Measurements from ENCODE around the gene CAMSAP1.
"Not testable (repeated sequence)": the region's sequence is repeated elsewhere in the genome, so short reads cannot be mapped to it uniquely, and the experiment has no call there.

GRCh38 chr9:135916227-135916626 is 8.9 kb upstream of the CAMSAP1 start:
- TF ChIP-seq POLR2AphosphoS5 (IDR thresholded peaks at IDR 0.05); EZH2 (IDR thresholded peaks at IDR 0.05; ENCODE audit: borderline replicate concordance, insufficient read depth, low read length, poor library complexity, severe bottlenecking): not testable (repeated sequence)
- TF ChIP-seq, protein P1, sequence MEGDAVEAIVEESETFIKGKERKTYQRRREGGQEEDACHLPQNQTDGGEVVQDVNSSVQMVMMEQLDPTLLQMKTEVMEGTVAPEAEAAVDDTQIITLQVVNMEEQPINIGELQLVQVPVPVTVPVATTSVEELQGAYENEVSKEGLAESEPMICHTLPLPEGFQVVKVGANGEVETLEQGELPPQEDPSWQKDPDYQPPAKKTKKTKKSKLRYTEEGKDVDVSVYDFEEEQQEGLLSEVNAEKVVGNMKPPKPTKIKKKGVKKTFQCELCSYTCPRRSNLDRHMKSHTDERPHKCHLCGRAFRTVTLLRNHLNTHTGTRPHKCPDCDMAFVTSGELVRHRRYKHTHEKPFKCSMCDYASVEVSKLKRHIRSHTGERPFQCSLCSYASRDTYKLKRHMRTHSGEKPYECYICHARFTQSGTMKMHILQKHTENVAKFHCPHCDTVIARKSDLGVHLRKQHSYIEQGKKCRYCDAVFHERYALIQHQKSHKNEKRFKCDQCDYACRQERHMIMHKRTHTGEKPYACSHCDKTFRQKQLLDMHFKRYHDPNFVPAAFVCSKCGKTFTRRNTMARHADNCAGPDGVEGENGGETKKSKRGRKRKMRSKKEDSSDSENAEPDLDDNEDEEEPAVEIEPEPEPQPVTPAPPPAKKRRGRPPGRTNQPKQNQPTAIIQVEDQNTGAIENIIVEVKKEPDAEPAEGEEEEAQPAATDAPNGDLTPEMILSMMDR (IDR thresholded peaks at IDR 0.05; ENCODE audit: poor library complexity, severe bottlenecking), result not testable (repeated sequence)

Measured in neural cell (in vitro differentiated cells).